Fibroblast of lung (primary cell): ENCODE results near the gene FBLN1.

Experiments used
- EZH2 ChIP-seq: IDR thresholded peaks from 2 replicates; pipeline ENCODE4 v1.5.1; 2012; ENCODE audit warnings: low read length, control low read depth, mild to moderate bottlenecking; ENCODE audit errors: missing control alignments
- TF ChIP-seq, protein P1 (sequence below), 2 donors: IDR thresholded peaks in 1 of 2; conservative IDR thresholded peaks in 1 of 2; 1 replicate in 1 of 2; 2 replicates in 1 of 2; pipeline ENCODE4 v1.5.1; 2011 to 2012; ENCODE audit warnings: low read length in 2 of 2, control low read depth in 1 of 2, inconsistent platforms in 1 of 2, low read depth in 1 of 2, mild to moderate bottlenecking in 1 of 2

DNA sequence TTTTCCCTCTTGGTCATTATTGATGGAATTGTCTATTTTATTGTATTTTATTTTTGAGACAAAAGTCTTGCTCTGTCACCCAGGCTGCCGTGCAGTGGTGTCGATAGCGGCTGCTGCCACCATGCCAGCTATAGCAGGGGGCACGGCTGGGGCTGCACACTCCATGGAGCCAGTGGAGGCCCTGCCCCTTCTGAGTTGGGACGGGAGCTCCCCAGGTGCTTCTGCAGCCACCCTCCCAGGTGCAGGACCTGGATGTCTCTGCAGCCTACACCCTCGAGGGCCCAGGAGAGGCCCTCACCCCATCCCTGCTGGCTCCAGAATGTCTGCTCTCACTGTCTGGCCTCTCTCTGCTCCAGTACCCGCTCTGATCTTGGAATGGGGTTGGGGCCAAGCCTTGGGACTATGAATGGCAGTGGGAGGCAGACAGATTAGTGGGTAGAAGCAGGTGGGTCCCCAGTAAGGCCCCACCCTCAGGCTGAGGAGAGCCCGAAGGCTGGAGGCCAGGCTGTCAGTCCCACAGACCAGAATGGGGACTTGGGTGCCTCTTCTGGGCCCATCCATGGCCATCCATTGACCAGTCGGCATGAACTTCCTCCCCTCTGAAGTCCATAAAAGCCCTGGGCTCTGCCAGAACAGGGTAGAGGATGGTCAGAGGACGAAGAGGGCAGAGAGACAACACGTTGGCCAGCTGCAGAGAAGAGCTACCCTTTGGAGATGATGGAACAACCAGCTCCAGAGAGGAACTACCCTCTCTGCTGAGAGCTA lies 119.3 kb downstream of the FBLN1 start:
- TF ChIP-seq, protein P1, sequence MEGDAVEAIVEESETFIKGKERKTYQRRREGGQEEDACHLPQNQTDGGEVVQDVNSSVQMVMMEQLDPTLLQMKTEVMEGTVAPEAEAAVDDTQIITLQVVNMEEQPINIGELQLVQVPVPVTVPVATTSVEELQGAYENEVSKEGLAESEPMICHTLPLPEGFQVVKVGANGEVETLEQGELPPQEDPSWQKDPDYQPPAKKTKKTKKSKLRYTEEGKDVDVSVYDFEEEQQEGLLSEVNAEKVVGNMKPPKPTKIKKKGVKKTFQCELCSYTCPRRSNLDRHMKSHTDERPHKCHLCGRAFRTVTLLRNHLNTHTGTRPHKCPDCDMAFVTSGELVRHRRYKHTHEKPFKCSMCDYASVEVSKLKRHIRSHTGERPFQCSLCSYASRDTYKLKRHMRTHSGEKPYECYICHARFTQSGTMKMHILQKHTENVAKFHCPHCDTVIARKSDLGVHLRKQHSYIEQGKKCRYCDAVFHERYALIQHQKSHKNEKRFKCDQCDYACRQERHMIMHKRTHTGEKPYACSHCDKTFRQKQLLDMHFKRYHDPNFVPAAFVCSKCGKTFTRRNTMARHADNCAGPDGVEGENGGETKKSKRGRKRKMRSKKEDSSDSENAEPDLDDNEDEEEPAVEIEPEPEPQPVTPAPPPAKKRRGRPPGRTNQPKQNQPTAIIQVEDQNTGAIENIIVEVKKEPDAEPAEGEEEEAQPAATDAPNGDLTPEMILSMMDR (conservative IDR thresholded peaks at IDR 0.05 in 1 of 2, IDR thresholded peaks at IDR 0.05 in 1 of 2; ENCODE audit: low read depth in 1 of 2, low read length in 2 of 2), result no peak
- no peak for TF ChIP-seq EZH2
